Measurements from ENCODE around the gene SPCS1. TPM values are rescaled to one million over a fixed set of nuclear protein-coding genes. Genes with fewer than 3 reads are reported as not detected.

Gene SPCS1
- total and polyA plus RNA-seq, 9 of the 15 experiments (the other 6 are each of a cell fraction or from before 2014, with no cell fraction given): 73.9 to 567 (median 127) TPM

DNA sequence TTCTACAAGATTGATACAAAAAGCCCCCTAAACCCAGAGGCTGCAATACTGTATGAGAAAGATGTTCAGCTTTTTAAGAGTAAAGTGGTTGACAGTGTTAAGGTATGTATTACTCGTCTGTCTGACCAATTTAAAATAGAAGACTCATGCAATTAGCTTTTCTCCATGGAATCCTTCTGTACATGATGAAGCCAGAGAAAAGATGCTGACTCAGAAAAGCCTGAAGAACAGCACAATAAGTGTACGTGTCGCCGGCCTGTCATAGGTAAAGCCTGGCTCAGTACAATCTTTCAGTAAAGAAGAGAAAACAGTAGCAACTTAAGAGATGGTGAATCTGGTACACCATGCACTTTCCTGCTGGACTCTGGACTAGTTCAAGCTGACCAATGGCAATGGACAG, 48.5 kb downstream of the SPCS1 start:
- no peak for TF ChIP-seq HEY1 (CRISPR knock-in tag; IDR thresholded peaks at IDR 0.05; ENCODE audit: borderline replicate concordance)
- TF ChIP-seq ZNF75A (CRISPR knock-in tag; IDR thresholded peaks at IDR 0.05): no peak
- TF ChIP-seq C11orf30 (IDR thresholded peaks at IDR 0.05; ENCODE audit: low read depth): 0 out of 2 replicates have a peak, but pooled peaks have one; percentile 16
- no peak for TF ChIP-seq ZNF445 (CRISPR knock-in tag; IDR thresholded peaks at IDR 0.05; ENCODE audit: low read depth)
- TF ChIP-seq ZNF121 (CRISPR knock-in tag; conservative IDR thresholded peaks at IDR 0.05): no peak
- no peak for TF ChIP-seq TCF3 (CRISPR knock-in tag; IDR thresholded peaks at IDR 0.05)
- TF ChIP-seq ZNF316 (IDR thresholded peaks at IDR 0.05): peak; percentile 45
- no peaks in the 10 kb centered on the region for H4K20me1 ChIP-seq (replicated peaks; ENCODE audit: control insufficient read depth, insufficient read depth, low read length)
- ChIA-PET POLR2A (no interaction called here), CTCF (ENCODE audit: low intra/inter-chr PET ratio) (no interaction called here)
- no peaks in the 10 kb centered on the region for H3K9me1 ChIP-seq (ENCODE audit: control insufficient read depth, insufficient read depth, low read length)
- BruUV-seq (replicated peaks): no TSS peak
- H3K79me2 ChIP-seq (ENCODE audit: control insufficient read depth, insufficient read depth, low read length): no peaks in the 10 kb centered on the region
- no peak for ATAC-seq
- in situ Hi-C loops (cut with MboI) (no loop called here), intact Hi-C loops (cut with micrococcal nuclease) (no loop called here)
- no peaks in the 10 kb centered on the region for H3K4me1 ChIP-seq (replicated peaks in 1 of 2; ENCODE audit: control insufficient read depth in 2 of 2, insufficient read depth in 2 of 2, low read length in 2 of 2)
- no peak for DNase-seq (ENCODE audit: extremely low read depth in 1 of 4, low spot score in 3 of 4)
- no peak overlapping the region for H2AFZ ChIP-seq (ENCODE audit: low read depth, low read length)
- 83% methylated on average over 4 of the region's 4 CpGs for WGBS (ENCODE audit: insufficient coverage, low coverage, missing lambda C conversion rate)
- H3K27ac ChIP-seq (ENCODE audit: extremely low read depth, low read depth, low read length): no peak overlapping the region
- no peak overlapping the region for H3K9ac ChIP-seq (ENCODE audit: insufficient read depth in 1 of 2, low read depth in 2 of 2, low read length in 2 of 2)
- no peaks in the 10 kb centered on the region for H3K9me3 ChIP-seq (replicated peaks; ENCODE audit: control insufficient read depth, insufficient read depth, low read depth, low read length)
- no peak overlapping the region for H3K4me3 ChIP-seq
- peaks cover 50% of the 10 kb centered on the region; the same call in 2 of the 3 replicates for H3K36me3 ChIP-seq (ENCODE audit: control insufficient read depth, insufficient read depth, low read length)
- no peak overlapping the region for H3K4me2 ChIP-seq (ENCODE audit: insufficient read depth, low read length)
- H3K27me3 ChIP-seq (ENCODE audit: control insufficient read depth in 2 of 2, insufficient read depth in 2 of 2, low read length in 2 of 2): no peaks in the 10 kb centered on the region
- no peak for FAIRE-seq

- H3K4me2 ChIP-seq (ENCODE audit: insufficient read depth, low read length): no peak overlapping the region
- H3K27me3 ChIP-seq (ENCODE audit: control insufficient read depth in 2 of 2, insufficient read depth in 2 of 2, low read length in 2 of 2): no peaks in the 10 kb centered on the region
- ChIA-PET POLR2A (no interaction called here), CTCF (ENCODE audit: low intra/inter-chr PET ratio) (no interaction called here)
- H3K4me3 ChIP-seq: no peak overlapping the region
- WGBS (ENCODE audit: insufficient coverage, low coverage, missing lambda C conversion rate): 67% methylated on average over 1 of the region's 1 CpG
- DNase-seq (ENCODE audit: extremely low read depth in 1 of 4, low spot score in 3 of 4) (no peak), ATAC-seq (no peak), FAIRE-seq (no peak)
- H2AFZ ChIP-seq (ENCODE audit: low read depth, low read length): no peak overlapping the region
- H3K27ac ChIP-seq (ENCODE audit: extremely low read depth, low read depth, low read length): no peak overlapping the region
- no peaks in the 10 kb centered on the region for H3K9me1 ChIP-seq (ENCODE audit: control insufficient read depth, insufficient read depth, low read length)
- no peaks in the 10 kb centered on the region for H3K79me2 ChIP-seq (ENCODE audit: control insufficient read depth, insufficient read depth, low read length)
- H3K36me3 ChIP-seq (ENCODE audit: control insufficient read depth, insufficient read depth, low read length): peaks cover 46% of the 10 kb centered on the region; the same call in 2 of the 3 replicates
- intact Hi-C loops (cut with micrococcal nuclease) (no loop called here), in situ Hi-C loops (cut with MboI) (no loop called here)
- BruUV-seq (replicated peaks): no TSS peak
- H4K20me1 ChIP-seq (replicated peaks; ENCODE audit: control insufficient read depth, insufficient read depth, low read length): no peaks in the 10 kb centered on the region
- no peaks in the 10 kb centered on the region for H3K9me3 ChIP-seq (replicated peaks; ENCODE audit: control insufficient read depth, insufficient read depth, low read depth, low read length)
- H3K4me1 ChIP-seq (replicated peaks in 1 of 2; ENCODE audit: control insufficient read depth in 2 of 2, insufficient read depth in 2 of 2, low read length in 2 of 2): no peaks in the 10 kb centered on the region
- H3K9ac ChIP-seq (ENCODE audit: insufficient read depth in 1 of 2, low read depth in 2 of 2, low read length in 2 of 2): no peak overlapping the region
- TF ChIP-seq MAZ (CRISPR knock-in tag; conservative IDR thresholded peaks at IDR 0.05 in 1 of 2, IDR thresholded peaks at IDR 0.05 in 1 of 2): no peak
- TF ChIP-seq, protein P1, sequence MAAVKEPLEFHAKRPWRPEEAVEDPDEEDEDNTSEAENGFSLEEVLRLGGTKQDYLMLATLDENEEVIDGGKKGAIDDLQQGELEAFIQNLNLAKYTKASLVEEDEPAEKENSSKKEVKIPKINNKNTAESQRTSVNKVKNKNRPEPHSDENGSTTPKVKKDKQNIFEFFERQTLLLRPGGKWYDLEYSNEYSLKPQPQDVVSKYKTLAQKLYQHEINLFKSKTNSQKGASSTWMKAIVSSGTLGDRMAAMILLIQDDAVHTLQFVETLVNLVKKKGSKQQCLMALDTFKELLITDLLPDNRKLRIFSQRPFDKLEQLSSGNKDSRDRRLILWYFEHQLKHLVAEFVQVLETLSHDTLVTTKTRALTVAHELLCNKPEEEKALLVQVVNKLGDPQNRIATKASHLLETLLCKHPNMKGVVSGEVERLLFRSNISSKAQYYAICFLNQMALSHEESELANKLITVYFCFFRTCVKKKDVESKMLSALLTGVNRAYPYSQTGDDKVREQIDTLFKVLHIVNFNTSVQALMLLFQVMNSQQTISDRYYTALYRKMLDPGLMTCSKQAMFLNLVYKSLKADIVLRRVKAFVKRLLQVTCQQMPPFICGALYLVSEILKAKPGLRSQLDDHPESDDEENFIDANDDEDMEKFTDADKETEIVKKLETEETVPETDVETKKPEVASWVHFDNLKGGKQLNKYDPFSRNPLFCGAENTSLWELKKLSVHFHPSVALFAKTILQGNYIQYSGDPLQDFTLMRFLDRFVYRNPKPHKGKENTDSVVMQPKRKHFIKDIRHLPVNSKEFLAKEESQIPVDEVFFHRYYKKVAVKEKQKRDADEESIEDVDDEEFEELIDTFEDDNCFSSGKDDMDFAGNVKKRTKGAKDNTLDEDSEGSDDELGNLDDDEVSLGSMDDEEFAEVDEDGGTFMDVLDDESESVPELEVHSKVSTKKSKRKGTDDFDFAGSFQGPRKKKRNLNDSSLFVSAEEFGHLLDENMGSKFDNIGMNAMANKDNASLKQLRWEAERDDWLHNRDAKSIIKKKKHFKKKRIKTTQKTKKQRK (IDR thresholded peaks at IDR 0.05; ENCODE audit: borderline replicate concordance, low read depth, low read length): no peak
- TF ChIP-seq CHCHD3 (CRISPR knock-in tag; IDR thresholded peaks at IDR 0.05): no peak
- no peak for TF ChIP-seq ARHGAP35 (IDR thresholded peaks at IDR 0.05; ENCODE audit: partially characterized antibody)
- no peak for TF ChIP-seq ZNF77 (CRISPR knock-in tag; IDR thresholded peaks at IDR 0.05)
Observed at GRCh38 chr3:52756141-52756540, 50.2 kb downstream of the SPCS1 start.

Data from K562 (cell line).